OCI-LY1 (cell line): Measurements from ENCODE around the gene SUPT20HL2.

Experiments
- H2AFZ ChIP-seq: fragments of 200-600 bp; sonication (generic), shearing (Covaris generic); 2 replicates; pipeline ENCODE4 v1.6.0; 2014; ENCODE audit warnings: antibody characterized with exemption, mild to moderate bottlenecking, low read length
- H3F3A ChIP-seq: fragments of 200-600 bp; sonication (generic), shearing (Covaris generic); 2 replicates; pipeline ENCODE4 v1.6.0; 2014; ENCODE audit warnings: mild to moderate bottlenecking, antibody characterized with exemption, low read length, moderate library complexity; ENCODE audit not compliant: insufficient read depth
- H3K27ac ChIP-seq: fragments of 200-600 bp; sonication (generic); 2 replicates; pipeline ENCODE4 v1.5.1; 2014; ENCODE audit warnings: low read length, mixed run types, mild to moderate bottlenecking, low read depth; ENCODE audit not compliant: poor library complexity, severe bottlenecking
- H3K27me3 ChIP-seq: fragments of 200-600 bp; sonication (generic); 2 replicates; pipeline ENCODE4 v1.6.0; 2014; ENCODE audit warnings: antibody characterized with exemption, mild to moderate bottlenecking, low read length, moderate library complexity; ENCODE audit not compliant: insufficient read depth
- H3K36me3 ChIP-seq: fragments of 200-600 bp; sonication (generic); 2 replicates; pipeline ENCODE4 v1.6.1; 2014; ENCODE audit warnings: mild to moderate bottlenecking, antibody characterized with exemption, low read length, moderate library complexity, mixed read lengths; ENCODE audit not compliant: insufficient read depth
- H3K4me1 ChIP-seq: fragments of 200-600 bp; sonication (generic); 2 replicates; pipeline ENCODE4 v1.5.1; 2014; ENCODE audit warnings: mild to moderate bottlenecking, low read length, moderate library complexity; ENCODE audit not compliant: insufficient read depth, severe bottlenecking
- H3K4me2 ChIP-seq: fragments of 200-600 bp; sonication (generic), shearing (Covaris generic); 2 replicates; pipeline ENCODE4 v1.6.1; 2014; ENCODE audit warnings: low read length
- H3K4me3 ChIP-seq: fragments of 200-600 bp; sonication (generic); 2 replicates; pipeline ENCODE4 v1.5.1; 2014; ENCODE audit warnings: low read length, low read depth, mild to moderate bottlenecking, mixed read lengths; ENCODE audit not compliant: poor library complexity, severe bottlenecking
- H3K79me2 ChIP-seq: fragments of 200-600 bp; shearing (Covaris generic); 2 replicates; pipeline ENCODE4 v1.6.1; 2016; ENCODE audit warnings: mixed run types, low read length, mixed read lengths; ENCODE audit not compliant: insufficient read depth
- H3K9ac ChIP-seq: fragments of 200-600 bp; sonication (generic), shearing (Covaris generic); 2 replicates; pipeline ENCODE4 v1.6.1; 2014; ENCODE audit warnings: mild to moderate bottlenecking, low read length, mixed read lengths
- H3K9me2 ChIP-seq: fragments of 200-600 bp; sonication (generic), shearing (Covaris generic); 2 replicates; pipeline ENCODE4 v1.6.1; 2014; ENCODE audit warnings: low read depth, mild to moderate bottlenecking, low read length, mixed read lengths
- H3K9me3 ChIP-seq: fragments of 200-600 bp; shearing (Covaris generic); 2 replicates; pipeline ENCODE4 v1.6.1; 2014; ENCODE audit warnings: low read length, mixed read lengths
- H4K20me1 ChIP-seq: fragments of 200-600 bp; sonication (generic), shearing (Covaris generic); 2 replicates; pipeline ENCODE4 v1.6.0; 2016; ENCODE audit warnings: mild to moderate bottlenecking, low read length; ENCODE audit not compliant: insufficient read depth
- EZH2 ChIP-seq: fragments of 200-600 bp; sonication (generic), shearing (Covaris generic); IDR thresholded peaks from 2 replicates; pipeline ENCODE4 v1.8.0; 2017; ENCODE audit warnings: borderline replicate concordance, mixed run types, mild to moderate bottlenecking, antibody characterized with exemption, low read length, moderate library complexity, mixed read lengths
- TF ChIP-seq, protein P1 (sequence below): fragments of 200-600 bp; sonication (generic), shearing (Covaris generic); IDR thresholded peaks from 2 replicates; pipeline ENCODE4 v1.5.1; 2017; ENCODE audit warnings: mild to moderate bottlenecking, antibody characterized with exemption, low read length, moderate library complexity, mixed read lengths

SUPT20HL2 gene

DNA sequence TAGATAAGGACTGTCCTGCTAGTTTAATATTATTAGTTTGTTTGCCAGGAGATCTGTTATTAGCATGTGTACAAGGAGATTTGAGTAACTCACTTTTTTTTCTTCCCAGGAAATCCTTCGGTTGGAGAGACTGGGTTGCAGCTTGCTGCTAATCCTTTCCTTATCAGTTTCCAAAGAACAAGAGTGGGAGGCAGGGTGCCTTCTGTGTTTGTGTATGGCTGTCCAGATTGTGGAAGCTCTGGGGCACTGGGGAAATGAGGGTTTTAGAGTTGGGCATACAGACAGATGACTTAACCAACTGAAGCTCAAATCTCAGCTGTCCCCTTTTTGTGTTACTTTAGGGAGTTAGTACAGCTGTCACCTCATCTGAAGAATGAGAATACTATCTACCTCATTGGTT, 34.0 kb upstream of the SUPT20HL2 start:
- H3K9me3 ChIP-seq: no peaks in the 10 kb centered on the region
- no peaks in the 10 kb centered on the region for H3K79me2 ChIP-seq
- no peaks in the 10 kb centered on the region for H3F3A ChIP-seq
- no peaks in the 10 kb centered on the region for H3K27me3 ChIP-seq
- no peak overlapping the region for H3K27ac ChIP-seq
- no peaks in the 10 kb centered on the region for H3K36me3 ChIP-seq
- no peaks in the 10 kb centered on the region for H4K20me1 ChIP-seq
- H3K4me1 ChIP-seq: no peaks in the 10 kb centered on the region
- H3K4me3 ChIP-seq: no peak overlapping the region
- H3K9me2 ChIP-seq: no peaks in the 10 kb centered on the region
- H3K4me2 ChIP-seq: no peak overlapping the region
- no peak overlapping the region for H2AFZ ChIP-seq
- no peak for TF ChIP-seq EZH2
- TF ChIP-seq, protein P1, sequence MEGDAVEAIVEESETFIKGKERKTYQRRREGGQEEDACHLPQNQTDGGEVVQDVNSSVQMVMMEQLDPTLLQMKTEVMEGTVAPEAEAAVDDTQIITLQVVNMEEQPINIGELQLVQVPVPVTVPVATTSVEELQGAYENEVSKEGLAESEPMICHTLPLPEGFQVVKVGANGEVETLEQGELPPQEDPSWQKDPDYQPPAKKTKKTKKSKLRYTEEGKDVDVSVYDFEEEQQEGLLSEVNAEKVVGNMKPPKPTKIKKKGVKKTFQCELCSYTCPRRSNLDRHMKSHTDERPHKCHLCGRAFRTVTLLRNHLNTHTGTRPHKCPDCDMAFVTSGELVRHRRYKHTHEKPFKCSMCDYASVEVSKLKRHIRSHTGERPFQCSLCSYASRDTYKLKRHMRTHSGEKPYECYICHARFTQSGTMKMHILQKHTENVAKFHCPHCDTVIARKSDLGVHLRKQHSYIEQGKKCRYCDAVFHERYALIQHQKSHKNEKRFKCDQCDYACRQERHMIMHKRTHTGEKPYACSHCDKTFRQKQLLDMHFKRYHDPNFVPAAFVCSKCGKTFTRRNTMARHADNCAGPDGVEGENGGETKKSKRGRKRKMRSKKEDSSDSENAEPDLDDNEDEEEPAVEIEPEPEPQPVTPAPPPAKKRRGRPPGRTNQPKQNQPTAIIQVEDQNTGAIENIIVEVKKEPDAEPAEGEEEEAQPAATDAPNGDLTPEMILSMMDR: no peak
- H3K9ac ChIP-seq: no peak overlapping the region

DNA sequence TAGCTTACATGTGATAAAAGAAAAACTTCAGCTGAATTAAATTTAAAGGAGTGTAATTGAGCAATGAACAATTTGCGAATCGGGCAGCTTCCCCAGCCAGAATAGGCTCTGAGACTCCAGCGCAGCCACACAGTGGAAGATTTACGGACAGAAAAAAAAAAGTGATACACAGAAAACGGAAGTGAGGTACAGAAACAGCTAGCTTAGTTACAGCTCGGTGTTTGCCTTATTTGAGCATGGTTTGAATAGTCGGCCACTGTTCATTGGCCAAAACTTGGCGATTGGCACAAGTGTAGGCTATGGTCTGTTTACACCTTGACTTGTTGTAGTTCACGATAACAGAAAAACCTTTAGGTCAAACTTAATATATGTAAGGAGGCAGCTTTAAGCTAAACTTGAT, 29.9 kb upstream of the SUPT20HL2 start:
- Histone ChIP-seq H4K20me1 (no peaks in the 10 kb centered on the region), H3K27me3 (no peaks in the 10 kb centered on the region), H3K9me2 (no peaks in the 10 kb centered on the region), H3K36me3 (no peaks in the 10 kb centered on the region), H3K9me3 (no peaks in the 10 kb centered on the region), H3K4me1 (no peaks in the 10 kb centered on the region), H3K9ac (no peak overlapping the region), H3K79me2 (no peaks in the 10 kb centered on the region), H3F3A (no peaks in the 10 kb centered on the region), H2AFZ (no peak overlapping the region), H3K4me2 (no peak overlapping the region), H3K27ac (no peak overlapping the region), H3K4me3 (no peak overlapping the region)
- no peak for TF ChIP-seq EZH2
- TF ChIP-seq, protein P1: no peak

DNA sequence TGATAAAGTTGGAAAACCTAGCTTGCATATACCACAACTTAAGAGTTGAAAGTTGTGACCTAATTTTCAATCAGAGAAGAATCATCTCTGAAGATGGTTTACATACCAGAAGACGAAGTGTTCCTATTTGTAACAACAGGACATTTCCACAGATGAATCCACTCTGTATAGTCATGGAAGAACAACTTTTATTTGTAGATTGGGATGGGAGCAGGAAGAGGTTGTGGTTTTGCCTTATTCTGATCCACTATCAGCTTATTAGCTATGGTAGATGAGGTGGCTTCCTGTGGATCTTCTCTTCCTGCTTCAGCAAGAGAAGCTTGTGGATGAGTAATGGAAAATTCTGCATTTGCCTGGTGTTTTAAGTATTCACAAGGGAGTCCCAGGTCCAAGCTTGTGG, 27.9 kb upstream of the SUPT20HL2 start:
- H3K4me2 ChIP-seq: no peak overlapping the region
- H3K9ac ChIP-seq: no peak overlapping the region
- no peak overlapping the region for H3K27ac ChIP-seq
- H2AFZ ChIP-seq: no peak overlapping the region
- H3K27me3 ChIP-seq: no peaks in the 10 kb centered on the region
- H3K9me2 ChIP-seq: no peaks in the 10 kb centered on the region
- TF ChIP-seq EZH2: no peak
- TF ChIP-seq, protein P1: no peak
- no peak overlapping the region for H3K4me3 ChIP-seq
- no peaks in the 10 kb centered on the region for H3F3A ChIP-seq
- H3K79me2 ChIP-seq: no peaks in the 10 kb centered on the region
- H3K4me1 ChIP-seq: no peaks in the 10 kb centered on the region
- no peaks in the 10 kb centered on the region for H3K9me3 ChIP-seq
- no peaks in the 10 kb centered on the region for H4K20me1 ChIP-seq
- H3K36me3 ChIP-seq: no peaks in the 10 kb centered on the region
